GM12892 (cell line): Measurements from ENCODE around the gene FAM9C.
A peak's percentile ranks its signal among the peaks of the same experiment; 100 is the strongest.

ENCODE experiments used
- POLR2A ChIP-seq: IDR thresholded peaks from 2 replicates; pipeline ENCODE4 v1.6.1; 2011; ENCODE audit warnings: low read depth, low read length, control low read depth
- POLR2AphosphoS5 ChIP-seq: IDR thresholded peaks from 2 replicates; pipeline ENCODE4 v1.6.1; 2011; ENCODE audit warnings: low read depth, low read length, control low read depth
- TAF1 ChIP-seq: IDR thresholded peaks from 2 replicates; pipeline ENCODE4 v1.6.1; 2011; ENCODE audit warnings: low read depth, mild to moderate bottlenecking, control low read depth, low read length, borderline replicate concordance

- no peak; the same call in 1 of the 2 replicates for TF ChIP-seq POLR2A
- TF ChIP-seq TAF1: no peak
- TF ChIP-seq POLR2AphosphoS5: peak; percentile 77
These were observed 43.1 kb upstream of the FAM9C start for GRCh38 chrX:13087322-13088155.
